K562 (cell line): ENCODE data around the gene SPRY2. TPM values are rescaled to one million over a fixed set of nuclear protein-coding genes. Genes with fewer than 3 reads are reported as not detected.

Source experiments
- ATAC-seq: fragments of 200-7000 bp; cut with Tn5 transposase; 3 replicates; pipeline ENCODE4 v1.9.1; 2020; ENCODE audit warnings: moderate library complexity
- BruUV-seq: library from RNA; stranded (reverse); fragments of 400-500 nt; replicated peaks from 2 replicates; lab custom pipeline; 2021; lab: Mats Ljungman, UMichigan
- CTCF ChIA-PET: fragments of 300-600 bp; formaldehyde crosslinking; extraction: SDS; loops from one replicate; lab custom pipeline; 2021; ENCODE audit warnings: low intra/inter-chr PET ratio; lab: Yijun Ruan, JAX
- POLR2A ChIA-PET: fragments of 300-600, 350-650 bp; sonication (Branson Sonifier 250); formaldehyde crosslinking; extraction: SDS; loops from one replicate; lab custom pipeline; 2021; ENCODE audit warnings: antibody characterized with exemption, inconsistent platforms; lab: Yijun Ruan, JAX
- DNase-seq, 4 experiments: peaks; one replicate each; pipeline versions ENCODE4 v3.0.0 to v3.0.0-alpha.2; 2011 to 2018; ENCODE audit warnings: low spot score in 3 of 4, mixed read lengths in 3 of 4; ENCODE audit errors: extremely low read depth in 1 of 4
- FAIRE-seq: peaks from 2 replicates; lab custom pipeline; 2011; peaks lifted over from hg19 to GRCh38; lab: Jason Lieb, UNC
- H2AFZ ChIP-seq: 2 replicates; pipeline ENCODE4 v1.6.0; 2011; ENCODE audit warnings: low read depth, low read length, control low read depth, inconsistent platforms
- H3K27ac ChIP-seq: fragments of 200-600 bp; 3 replicates; pipeline ENCODE4 v1.8.0; 2011; ENCODE audit warnings: low read depth, mild to moderate bottlenecking, control low read depth, inconsistent platforms, low read length, moderate library complexity, mixed read lengths; ENCODE audit errors: extremely low read depth
- H3K27me3 ChIP-seq, 2 experiments: fragments of 300-600 bp in 1 of 2; 2 replicates in 1 of 2; 3 replicates in 1 of 2; pipeline versions ENCODE4 v1.6.0 to v1.8.0; 2011; ENCODE audit warnings: inconsistent platforms in 2 of 2, low read length in 2 of 2, mild to moderate bottlenecking in 1 of 2, mixed read lengths in 1 of 2, moderate library complexity in 1 of 2; ENCODE audit not compliant: control insufficient read depth in 2 of 2, insufficient read depth in 2 of 2
- H3K36me3 ChIP-seq: fragments of 300-600 bp; 3 replicates; pipeline ENCODE4 v1.8.0; 2011; ENCODE audit warnings: mild to moderate bottlenecking, low read length, inconsistent platforms; ENCODE audit not compliant: control insufficient read depth, insufficient read depth
- H3K4me1 ChIP-seq, 2 experiments: fragments of 200-600 bp in 1 of 2; replicated peaks in 1 of 2; 2 replicates in 1 of 2; 3 replicates in 1 of 2; pipeline versions ENCODE4 v1.5.1 to v1.8.0; 2011; ENCODE audit warnings: inconsistent platforms in 2 of 2, low read length in 2 of 2, mild to moderate bottlenecking in 1 of 2, mixed read lengths in 1 of 2, moderate library complexity in 1 of 2; ENCODE audit not compliant: control insufficient read depth in 2 of 2, insufficient read depth in 2 of 2
- H3K4me2 ChIP-seq: 2 replicates; pipeline ENCODE4 v1.6.1; 2011; ENCODE audit warnings: low read length, control low read depth, inconsistent platforms, mixed read lengths; ENCODE audit not compliant: insufficient read depth
- H3K4me3 ChIP-seq: fragments of 200-600 bp; sonication (generic), shearing (Covaris generic); 2 replicates; pipeline ENCODE4 v1.5.1; 2016; ENCODE audit warnings: control low read depth, inconsistent platforms
- H3K79me2 ChIP-seq: fragments of 200-600 bp; 3 replicates; pipeline ENCODE4 v1.8.0; 2011; ENCODE audit warnings: low read length, inconsistent platforms; ENCODE audit not compliant: control insufficient read depth, insufficient read depth
- H3K9ac ChIP-seq, 2 experiments: 2 replicates each; pipeline versions ENCODE4 v1.6.0 to v1.6.1; 2011; ENCODE audit warnings: low read depth in 2 of 2, low read length in 2 of 2, control low read depth in 1 of 2, inconsistent platforms in 1 of 2, mild to moderate bottlenecking in 1 of 2, mixed read lengths in 1 of 2; ENCODE audit not compliant: insufficient read depth in 1 of 2
- H3K9me1 ChIP-seq: one replicate; pipeline ENCODE4 v1.6.0; 2011; ENCODE audit warnings: inconsistent platforms, mild to moderate bottlenecking, low read length, moderate library complexity; ENCODE audit not compliant: control insufficient read depth, insufficient read depth
- H3K9me3 ChIP-seq: replicated peaks from 2 replicates; pipeline ENCODE4 v1.5.1; 2011; ENCODE audit warnings: low read depth, low read length, inconsistent platforms; ENCODE audit not compliant: control insufficient read depth, insufficient read depth
- H4K20me1 ChIP-seq: replicated peaks from 2 replicates; pipeline ENCODE4 v1.6.1; 2011; ENCODE audit warnings: low read length, inconsistent platforms, mixed read lengths; ENCODE audit not compliant: control insufficient read depth, insufficient read depth
- ADNP ChIP-seq: fragments of 200-800 bp; sonication (Bioruptor generic); IDR thresholded peaks from 2 replicates; pipeline ENCODE4 v1.6.1; 2016; ENCODE audit warnings: missing genetic modification characterization, missing compliant biosample characterization
- CBFA2T3 ChIP-seq: fragments of 450-650 bp; IDR thresholded peaks from 2 replicates; pipeline ENCODE4 v1.6.1; 2017
- DIDO1 ChIP-seq: fragments of 450-650 bp; IDR thresholded peaks from 2 replicates; pipeline ENCODE4 v1.6.1; 2016; ENCODE audit warnings: low read depth, missing biosample characterization, missing genetic modification characterization
- ESRRB ChIP-seq: fragments of 250-450 bp; sonication (Bioruptor Pico); IDR thresholded peaks from 2 replicates; pipeline ENCODE4 v1.5.0; 2020; ENCODE audit warnings: mild to moderate bottlenecking, moderate library complexity, borderline replicate concordance
- L3MBTL2 ChIP-seq: fragments of 450-650 bp; IDR thresholded peaks from 2 replicates; pipeline ENCODE4 v1.6.1; 2016; ENCODE audit warnings: mild to moderate bottlenecking, moderate library complexity
- POLR2B ChIP-seq: fragments of 450-650 bp; IDR thresholded peaks from 2 replicates; pipeline ENCODE4 v1.6.1; 2018; ENCODE audit warnings: low read depth; ENCODE audit not compliant: partially characterized antibody
- POLR2G ChIP-seq: fragments of 200-400 bp; formaldehyde crosslinking; IDR thresholded peaks from 2 replicates; pipeline ENCODE4 v1.6.1; 2017; ENCODE audit warnings: low read depth, mild to moderate bottlenecking, antibody characterized with exemption, low read length, moderate library complexity
- SAP30 ChIP-seq: fragments of 200-600 bp; sonication (generic); IDR thresholded peaks from 2 replicates; pipeline ENCODE4 v1.6.1; 2012; ENCODE audit warnings: borderline replicate concordance, low read depth, mild to moderate bottlenecking, moderate library complexity, low read length, control low read depth, inconsistent platforms; ENCODE audit not compliant: insufficient read depth, poor library complexity, severe bottlenecking
- TBL1XR1 ChIP-seq, 2 experiments: IDR thresholded peaks; 2 replicates each; pipeline ENCODE4 v1.6.1; 2012; ENCODE audit warnings: improper control_type of control experiment in 2 of 2, low read length in 2 of 2, mild to moderate bottlenecking in 1 of 2
- ZBED1 ChIP-seq: IDR thresholded peaks from 2 replicates; pipeline ENCODE4 v1.6.1; 2014
- ZNF561 ChIP-seq: fragments of 450-650 bp; formaldehyde crosslinking; conservative IDR thresholded peaks from 2 replicates; pipeline ENCODE4 v1.4.0; 2020; ENCODE audit warnings: mild to moderate bottlenecking, moderate library complexity
- WGBS: fragments of 100-300 bp; shearing (Covaris generic); methylation state at CpG from one replicate; pipeline ENCODE4 v1.1.6; 2016; ENCODE audit warnings: low coverage, mixed read lengths; ENCODE audit not compliant: insufficient coverage; ENCODE audit errors: missing lambda C conversion rate; 5-methylcytosine and 5-hydroxymethylcytosine counted together
- in situ Hi-C: fragments of 300-500 bp; cut with MboI; formaldehyde crosslinking; loops from 4 replicates; pipeline ENCODE4 v1.15.0; 2018; ENCODE audit warnings: inconsistent platforms, mixed read lengths
- intact Hi-C: fragments of 100-400 bp; cut with micrococcal nuclease; formaldehyde crosslinking; loops from 2 replicates; pipeline ENCODE4 v1.14.2; 2022
- polyA plus RNA-seq, 8 experiments: library from polyadenylated mRNA; depleted of rRNA in 4 of 8; stranded (reverse) in 5 of 8; unstranded in 3 of 8; fragments of >200 nt; fragmentation: Nextera tagmentation in 2 of 8; fragmentation: Illumina TruSeq in 1 of 8; extraction: Ambion mirVana in 2 of 8; extraction: Trizol in 1 of 8; gene quantifications; 2 replicates each; pipeline versions ENCODE4 v1.2.1 to v1.2.3, GENCODE V29; 2011 to 2014; ENCODE audit warnings: inconsistent platforms in 1 of 8, missing spikeins in 1 of 8
- total RNA-seq, 7 experiments: library from RNA; depleted of rRNA in 6 of 7; stranded (reverse); fragments of >200 nt in 6 of 7; fragmentation: Illumina TruSeq in 2 of 7; extraction: Trizol in 2 of 7; gene quantifications; 2 replicates each; pipeline versions ENCODE4 v1.2.1 to v1.2.3, GENCODE V29; 2011 to 2021; ENCODE audit warnings: low replicate concordance in 1 of 7
- TF ChIP-seq, protein P1 (sequence below): IDR thresholded peaks from 3 replicates; pipeline ENCODE4 v1.6.1; 2011; ENCODE audit warnings: borderline replicate concordance, mild to moderate bottlenecking, moderate library complexity; ENCODE audit not compliant: insufficient read length; ENCODE audit errors: extremely low read depth
- TF ChIP-seq, protein P2 (sequence below), 3 experiments: fragments of 200-800 bp in 1 of 3; fragments of 250-450 bp in 1 of 3; fragments of 450-650 bp in 1 of 3; sonication (Bioruptor Pico) in 1 of 3; sonication (Bioruptor generic) in 1 of 3; formaldehyde crosslinking in 1 of 3; IDR thresholded peaks; 2 replicates each; pipeline versions ENCODE4 v1.6.1 to v1.8.0; 2016 to 2022; ENCODE audit warnings: mild to moderate bottlenecking in 2 of 3, missing genetic modification characterization in 2 of 3, missing compliant biosample characterization in 1 of 3, moderate library complexity in 1 of 3

Gene SPRY2
- total and polyA plus RNA-seq, 9 of the 15 experiments (the other 6 are each of a cell fraction or from before 2014, with no cell fraction given) = 1.8 to 7.8 (median 3.4) TPM

DNA sequence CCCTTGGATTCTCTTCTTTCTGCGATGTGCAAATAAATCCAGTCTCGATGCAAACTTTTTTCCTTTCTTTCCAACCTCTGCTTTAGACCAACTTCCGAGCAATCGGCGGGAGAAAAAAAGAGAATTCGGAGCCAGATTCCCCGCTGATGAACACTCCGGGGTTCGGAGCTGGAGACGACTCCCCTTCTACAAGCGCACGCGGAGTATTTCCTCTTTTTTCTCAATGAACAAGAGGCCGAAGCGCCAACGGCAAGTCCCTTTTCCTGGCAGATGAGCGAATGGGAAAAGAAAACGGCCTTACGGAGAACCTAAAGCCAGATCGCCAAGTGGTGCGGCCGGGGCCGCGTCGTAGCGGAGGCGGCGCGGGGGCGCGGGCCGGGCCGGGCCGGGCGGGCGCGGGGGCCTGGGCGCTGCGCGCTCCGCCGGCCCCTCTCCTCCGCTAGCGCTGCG, 250 bp downstream of the SPRY2 start (continued):
- TF ChIP-seq, protein P1, sequence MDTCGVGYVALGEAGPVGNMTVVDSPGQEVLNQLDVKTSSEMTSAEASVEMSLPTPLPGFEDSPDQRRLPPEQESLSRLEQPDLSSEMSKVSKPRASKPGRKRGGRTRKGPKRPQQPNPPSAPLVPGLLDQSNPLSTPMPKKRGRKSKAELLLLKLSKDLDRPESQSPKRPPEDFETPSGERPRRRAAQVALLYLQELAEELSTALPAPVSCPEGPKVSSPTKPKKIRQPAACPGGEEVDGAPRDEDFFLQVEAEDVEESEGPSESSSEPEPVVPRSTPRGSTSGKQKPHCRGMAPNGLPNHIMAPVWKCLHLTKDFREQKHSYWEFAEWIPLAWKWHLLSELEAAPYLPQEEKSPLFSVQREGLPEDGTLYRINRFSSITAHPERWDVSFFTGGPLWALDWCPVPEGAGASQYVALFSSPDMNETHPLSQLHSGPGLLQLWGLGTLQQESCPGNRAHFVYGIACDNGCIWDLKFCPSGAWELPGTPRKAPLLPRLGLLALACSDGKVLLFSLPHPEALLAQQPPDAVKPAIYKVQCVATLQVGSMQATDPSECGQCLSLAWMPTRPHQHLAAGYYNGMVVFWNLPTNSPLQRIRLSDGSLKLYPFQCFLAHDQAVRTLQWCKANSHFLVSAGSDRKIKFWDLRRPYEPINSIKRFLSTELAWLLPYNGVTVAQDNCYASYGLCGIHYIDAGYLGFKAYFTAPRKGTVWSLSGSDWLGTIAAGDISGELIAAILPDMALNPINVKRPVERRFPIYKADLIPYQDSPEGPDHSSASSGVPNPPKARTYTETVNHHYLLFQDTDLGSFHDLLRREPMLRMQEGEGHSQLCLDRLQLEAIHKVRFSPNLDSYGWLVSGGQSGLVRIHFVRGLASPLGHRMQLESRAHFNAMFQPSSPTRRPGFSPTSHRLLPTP = no peak

DNA sequence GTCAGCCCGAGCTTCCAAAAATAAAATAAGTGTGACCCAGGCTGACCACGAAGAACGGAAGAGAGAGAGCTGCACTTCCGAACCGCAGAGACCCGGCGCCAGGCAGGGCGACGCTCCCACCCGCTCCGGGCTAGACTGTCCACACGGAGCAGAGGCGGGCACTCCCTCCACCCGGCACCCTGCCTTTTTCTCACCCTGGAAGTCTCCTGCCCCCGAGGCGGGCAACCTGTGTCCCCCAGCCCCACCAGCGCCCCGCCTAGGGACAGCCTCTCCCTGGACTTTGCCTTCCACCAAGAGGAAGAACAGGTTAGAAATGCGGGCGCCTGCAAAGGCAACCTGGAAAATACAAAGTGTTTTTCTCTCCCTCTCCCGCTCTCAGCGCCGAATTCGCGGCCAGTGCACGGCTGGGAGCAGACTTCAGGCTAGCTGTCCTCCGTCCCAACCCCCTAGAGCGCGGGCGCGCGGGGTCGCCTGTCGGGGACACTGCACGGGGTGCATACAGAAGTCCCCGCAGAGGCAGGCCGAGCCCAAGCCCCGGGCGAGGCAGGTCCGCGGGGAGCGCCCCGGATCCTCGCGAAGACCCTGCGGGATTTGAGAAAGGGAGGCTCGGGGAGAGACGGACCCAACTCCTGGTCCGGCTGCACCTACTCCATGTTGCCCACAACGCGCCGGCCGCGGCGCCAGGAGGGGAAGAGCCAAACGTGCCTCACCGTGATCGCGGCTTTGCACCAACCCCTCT, 845 bp downstream of the SPRY2 start:
- Histone ChIP-seq H3K9me3 (no peaks in the 10 kb centered on the region), H3K36me3 (peaks cover 15% of the 10 kb centered on the region; the same call in 2 of the 3 replicates), H3K4me3 (peak overlapping the region; percentile 71), H4K20me1 (no peaks in the 10 kb centered on the region), H3K79me2 (peaks cover 44% of the 10 kb centered on the region), H2AFZ (peak overlapping the region; percentile 70), H3K27me3 (no peaks in the 10 kb centered on the region), H3K9ac (peak overlapping the region; percentile 77 to 90), H3K4me1 (peaks cover 3 to 30% of the 10 kb centered on the region in 2 experiments; a peak in 3 of 5 replicates), H3K9me1 (no peaks in the 10 kb centered on the region), H3K27ac (peak overlapping the region; percentile 93), H3K4me2 (peak overlapping the region; percentile 84)
- BruUV-seq = TSS peak; percentile 62
- POLR2A ChIA-PET = interaction anchor here (0.6 to 1.7 kb wide), 3 partner anchors 10 to 662 kb away, joined by 3 to 5 read pairs (median 3); no protein-coding TSS in a partner anchor
- DNase-seq = peak; percentile 12 to 47 (median 22)
- intact Hi-C loops (no loop called here), in situ Hi-C loops (loop anchor here (25.0 kb wide), 1 partner anchor 903 kb away; no protein-coding TSS in a partner anchor)
- CTCF ChIA-PET = no interaction called here
- WGBS = 2% methylated on average over 15 of the region's 59 CpGs
- FAIRE-seq = no peak
- peak; percentile 41 for ATAC-seq
- TF ChIP-seq SAP30 = peak; percentile 24
- TF ChIP-seq ZBED1 = no peak
- TF ChIP-seq ADNP (tag) = no peak
- no peak for TF ChIP-seq ZNF561 (CRISPR knock-in tag)
- peak; percentile 68 for TF ChIP-seq POLR2G
- no peak for TF ChIP-seq ESRRB (CRISPR knock-in tag)
- TF ChIP-seq DIDO1 (tag) = no peak
- no peak for TF ChIP-seq POLR2B
- no peak for TF ChIP-seq TBL1XR1 (IDR thresholded peaks at IDR 0.05; ENCODE audit: low read length in 2 of 2)
- TF ChIP-seq, protein P2, sequence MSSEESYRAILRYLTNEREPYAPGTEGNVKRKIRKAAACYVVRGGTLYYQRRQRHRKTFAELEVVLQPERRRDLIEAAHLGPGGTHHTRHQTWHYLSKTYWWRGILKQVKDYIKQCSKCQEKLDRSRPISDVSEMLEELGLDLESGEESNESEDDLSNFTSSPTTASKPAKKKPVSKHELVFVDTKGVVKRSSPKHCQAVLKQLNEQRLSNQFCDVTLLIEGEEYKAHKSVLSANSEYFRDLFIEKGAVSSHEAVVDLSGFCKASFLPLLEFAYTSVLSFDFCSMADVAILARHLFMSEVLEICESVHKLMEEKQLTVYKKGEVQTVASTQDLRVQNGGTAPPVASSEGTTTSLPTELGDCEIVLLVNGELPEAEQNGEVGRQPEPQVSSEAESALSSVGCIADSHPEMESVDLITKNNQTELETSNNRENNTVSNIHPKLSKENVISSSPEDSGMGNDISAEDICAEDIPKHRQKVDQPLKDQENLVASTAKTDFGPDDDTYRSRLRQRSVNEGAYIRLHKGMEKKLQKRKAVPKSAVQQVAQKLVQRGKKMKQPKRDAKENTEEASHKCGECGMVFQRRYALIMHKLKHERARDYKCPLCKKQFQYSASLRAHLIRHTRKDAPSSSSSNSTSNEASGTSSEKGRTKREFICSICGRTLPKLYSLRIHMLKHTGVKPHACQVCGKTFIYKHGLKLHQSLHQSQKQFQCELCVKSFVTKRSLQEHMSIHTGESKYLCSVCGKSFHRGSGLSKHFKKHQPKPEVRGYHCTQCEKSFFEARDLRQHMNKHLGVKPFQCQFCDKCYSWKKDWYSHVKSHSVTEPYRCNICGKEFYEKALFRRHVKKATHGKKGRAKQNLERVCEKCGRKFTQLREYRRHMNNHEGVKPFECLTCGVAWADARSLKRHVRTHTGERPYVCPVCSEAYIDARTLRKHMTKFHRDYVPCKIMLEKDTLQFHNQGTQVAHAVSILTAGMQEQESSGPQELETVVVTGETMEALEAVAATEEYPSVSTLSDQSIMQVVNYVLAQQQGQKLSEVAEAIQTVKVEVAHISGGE (CRISPR knock-in tag; IDR thresholded peaks at IDR 0.05) = no peak
- TF ChIP-seq CBFA2T3 = no peak
- peak; percentile 27; the same call in 1 of the 2 replicates for TF ChIP-seq L3MBTL2
